HEK293 (cell line): Measurements from ENCODE around the gene RRAS.

Experiments used
- CTCF ChIA-PET: fragments of 350-600 bp; formaldehyde crosslinking; extraction: SDS; loops from one replicate; lab custom pipeline; 2021; ENCODE audit warnings: antibody characterized with exemption; lab: Yijun Ruan, JAX
- POLR2A ChIA-PET: fragments of 300-600 bp; formaldehyde crosslinking; extraction: SDS; loops from one replicate; lab custom pipeline; 2020; ENCODE audit warnings: antibody characterized with exemption, inconsistent platforms; lab: Yijun Ruan, JAX
- H3K27ac ChIP-seq: fragments of 200-500 bp; sonication (Bioruptor generic); 2 replicates; pipeline ENCODE4 v1.5.1; 2014; ENCODE audit warnings: low read depth, low read length, control low read depth, inconsistent platforms; ENCODE audit errors: extremely low read depth
- H3K36me3 ChIP-seq, 2 experiments: fragments of 200-500 bp in 1 of 2; sonication (Bioruptor generic) in 1 of 2; 1 replicate in 1 of 2; 2 replicates in 1 of 2; pipeline ENCODE4 v1.5.1; 2014 to 2017; ENCODE audit warnings: inconsistent platforms in 2 of 2, low read length in 2 of 2; ENCODE audit not compliant: control insufficient read depth in 2 of 2, insufficient read depth in 1 of 2
- H3K4me1 ChIP-seq: fragments of 200-500 bp; sonication (Bioruptor generic); 2 replicates; pipeline ENCODE4 v1.5.1; 2014; ENCODE audit warnings: mild to moderate bottlenecking, low read length, inconsistent platforms; ENCODE audit not compliant: control insufficient read depth, insufficient read depth
- H3K4me3 ChIP-seq: 2 replicates; pipeline ENCODE4 v1.5.1; 2011; ENCODE audit warnings: low read depth, mild to moderate bottlenecking, control low read depth, low read length, moderate library complexity
- H3K9me3 ChIP-seq: fragments of 200-500 bp; sonication (Bioruptor generic); 2 replicates; pipeline ENCODE4 v1.5.1; 2014; ENCODE audit warnings: low read depth, low read length, inconsistent platforms; ENCODE audit not compliant: control insufficient read depth, insufficient read depth
- GLIS1 ChIP-seq: fragments of 450-650 bp; formaldehyde crosslinking; IDR thresholded peaks from 2 replicates; pipeline ENCODE4 v1.5.1; 2016; ENCODE audit warnings: missing biosample characterization, missing genetic modification characterization
- KLF1 ChIP-seq: fragments of 450-650 bp; formaldehyde crosslinking; IDR thresholded peaks from 2 replicates; pipeline ENCODE4 v1.5.1; 2016; ENCODE audit warnings: missing biosample characterization, missing genetic modification characterization
- KLF10 ChIP-seq: fragments of 450-650 bp; IDR thresholded peaks from 2 replicates; pipeline ENCODE4 v1.5.1; 2018; ENCODE audit warnings: missing biosample characterization, mild to moderate bottlenecking, missing genetic modification characterization
- KLF17 ChIP-seq: fragments of 450-650 bp; formaldehyde crosslinking; IDR thresholded peaks from 2 replicates; pipeline ENCODE4 v1.5.1; 2016; ENCODE audit warnings: missing biosample characterization, missing genetic modification characterization
- PRDM10 ChIP-seq: fragments of 450-650 bp; formaldehyde crosslinking; IDR thresholded peaks from 2 replicates; pipeline ENCODE4 v1.5.1; 2016; ENCODE audit warnings: missing biosample characterization, missing genetic modification characterization
- ZNF311 ChIP-seq: fragments of 450-650 bp; formaldehyde crosslinking; IDR thresholded peaks from 2 replicates; pipeline ENCODE4 v1.5.1; 2017; ENCODE audit warnings: missing biosample characterization, missing genetic modification characterization, borderline replicate concordance
- ZNF354C ChIP-seq: fragments of 450-650 bp; formaldehyde crosslinking; IDR thresholded peaks from 2 replicates; pipeline ENCODE4 v1.5.1; 2016; ENCODE audit warnings: missing biosample characterization, missing genetic modification characterization, low read depth, borderline replicate concordance
- ZNF398 ChIP-seq: fragments of 450-650 bp; formaldehyde crosslinking; IDR thresholded peaks from 2 replicates; pipeline ENCODE4 v1.5.1; 2017; ENCODE audit warnings: missing biosample characterization, missing genetic modification characterization
- ZNF837 ChIP-seq: fragments of 450-650 bp; formaldehyde crosslinking; IDR thresholded peaks from 2 replicates; pipeline ENCODE4 v1.5.1; 2016; ENCODE audit warnings: missing biosample characterization, missing genetic modification characterization
- TF ChIP-seq, protein P1 (sequence below): fragments of 450-650 bp; formaldehyde crosslinking; conservative IDR thresholded peaks from 2 replicates; pipeline ENCODE4 v1.5.1; 2016; ENCODE audit warnings: low read depth, missing biosample characterization, missing genetic modification characterization
- TF ChIP-seq, protein P2 (sequence below): fragments of 450-650 bp; formaldehyde crosslinking; IDR thresholded peaks from 2 replicates; pipeline ENCODE4 v1.5.1; 2016; ENCODE audit warnings: missing biosample characterization, missing genetic modification characterization

The RRAS gene

GRCh38 chr19:49678985-49679770 is 39.2 kb upstream of the RRAS start:
- TF ChIP-seq KLF17, result 0 out of 2 replicates have a peak, but pooled peaks have one; percentile 26
- TF ChIP-seq KLF10 (tag by site-specific recombination), result peak; percentile 52; the same call in 1 of the 2 replicates
- TF ChIP-seq ZNF311 (tag by site-specific recombination), result no peak
- TF ChIP-seq, protein P1, sequence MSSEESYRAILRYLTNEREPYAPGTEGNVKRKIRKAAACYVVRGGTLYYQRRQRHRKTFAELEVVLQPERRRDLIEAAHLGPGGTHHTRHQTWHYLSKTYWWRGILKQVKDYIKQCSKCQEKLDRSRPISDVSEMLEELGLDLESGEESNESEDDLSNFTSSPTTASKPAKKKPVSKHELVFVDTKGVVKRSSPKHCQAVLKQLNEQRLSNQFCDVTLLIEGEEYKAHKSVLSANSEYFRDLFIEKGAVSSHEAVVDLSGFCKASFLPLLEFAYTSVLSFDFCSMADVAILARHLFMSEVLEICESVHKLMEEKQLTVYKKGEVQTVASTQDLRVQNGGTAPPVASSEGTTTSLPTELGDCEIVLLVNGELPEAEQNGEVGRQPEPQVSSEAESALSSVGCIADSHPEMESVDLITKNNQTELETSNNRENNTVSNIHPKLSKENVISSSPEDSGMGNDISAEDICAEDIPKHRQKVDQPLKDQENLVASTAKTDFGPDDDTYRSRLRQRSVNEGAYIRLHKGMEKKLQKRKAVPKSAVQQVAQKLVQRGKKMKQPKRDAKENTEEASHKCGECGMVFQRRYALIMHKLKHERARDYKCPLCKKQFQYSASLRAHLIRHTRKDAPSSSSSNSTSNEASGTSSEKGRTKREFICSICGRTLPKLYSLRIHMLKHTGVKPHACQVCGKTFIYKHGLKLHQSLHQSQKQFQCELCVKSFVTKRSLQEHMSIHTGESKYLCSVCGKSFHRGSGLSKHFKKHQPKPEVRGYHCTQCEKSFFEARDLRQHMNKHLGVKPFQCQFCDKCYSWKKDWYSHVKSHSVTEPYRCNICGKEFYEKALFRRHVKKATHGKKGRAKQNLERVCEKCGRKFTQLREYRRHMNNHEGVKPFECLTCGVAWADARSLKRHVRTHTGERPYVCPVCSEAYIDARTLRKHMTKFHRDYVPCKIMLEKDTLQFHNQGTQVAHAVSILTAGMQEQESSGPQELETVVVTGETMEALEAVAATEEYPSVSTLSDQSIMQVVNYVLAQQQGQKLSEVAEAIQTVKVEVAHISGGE (tag by site-specific recombination), result no peak
- TF ChIP-seq ZNF398 (tag by site-specific recombination), result peak; percentile 7; the same call in 1 of the 2 replicates
- no peak for TF ChIP-seq ZNF837 (tag by site-specific recombination)
- peak; percentile 47 for TF ChIP-seq KLF1 (tag by site-specific recombination)
- peak; percentile 99 for TF ChIP-seq PRDM10 (tag by site-specific recombination)
- peak; percentile 53 for TF ChIP-seq GLIS1 (tag by site-specific recombination)
- TF ChIP-seq, protein P2, sequence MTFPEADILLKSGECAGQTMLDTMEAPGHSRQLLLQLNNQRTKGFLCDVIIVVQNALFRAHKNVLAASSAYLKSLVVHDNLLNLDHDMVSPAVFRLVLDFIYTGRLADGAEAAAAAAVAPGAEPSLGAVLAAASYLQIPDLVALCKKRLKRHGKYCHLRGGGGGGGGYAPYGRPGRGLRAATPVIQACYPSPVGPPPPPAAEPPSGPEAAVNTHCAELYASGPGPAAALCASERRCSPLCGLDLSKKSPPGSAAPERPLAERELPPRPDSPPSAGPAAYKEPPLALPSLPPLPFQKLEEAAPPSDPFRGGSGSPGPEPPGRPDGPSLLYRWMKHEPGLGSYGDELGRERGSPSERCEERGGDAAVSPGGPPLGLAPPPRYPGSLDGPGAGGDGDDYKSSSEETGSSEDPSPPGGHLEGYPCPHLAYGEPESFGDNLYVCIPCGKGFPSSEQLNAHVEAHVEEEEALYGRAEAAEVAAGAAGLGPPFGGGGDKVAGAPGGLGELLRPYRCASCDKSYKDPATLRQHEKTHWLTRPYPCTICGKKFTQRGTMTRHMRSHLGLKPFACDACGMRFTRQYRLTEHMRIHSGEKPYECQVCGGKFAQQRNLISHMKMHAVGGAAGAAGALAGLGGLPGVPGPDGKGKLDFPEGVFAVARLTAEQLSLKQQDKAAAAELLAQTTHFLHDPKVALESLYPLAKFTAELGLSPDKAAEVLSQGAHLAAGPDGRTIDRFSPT (tag by site-specific recombination), result peak; percentile 84
- no peak for TF ChIP-seq ZNF354C (tag by site-specific recombination)
- peaks cover 17% of the 10 kb centered on the region for H3K4me1 ChIP-seq

More at GRCh38 chr19:49678985-49679770, 39.2 kb upstream of the RRAS start:
- no peak overlapping the region for H3K27ac ChIP-seq
- ChIA-PET CTCF (interaction anchor here (0.6 to 2.1 kb wide), 14 partner anchors 9 to 436 kb away, joined by 3 to 17 read pairs (median 3); no protein-coding TSS in a partner anchor), POLR2A (interaction anchor here (0.6 to 1.5 kb wide), 3 partner anchors 39 to 85 kb away, joined by 3 to 4 read pairs (median 3); partner anchors contain the start of gene RRAS)
- peaks cover 32 to 34% of the 10 kb centered on the region in 2 experiments for H3K36me3 ChIP-seq
- H3K4me3 ChIP-seq, result no peak overlapping the region
- no peaks in the 10 kb centered on the region for H3K9me3 ChIP-seq
